ENCODE results near the gene SPNS2.

The SPNS2 gene

DNA sequence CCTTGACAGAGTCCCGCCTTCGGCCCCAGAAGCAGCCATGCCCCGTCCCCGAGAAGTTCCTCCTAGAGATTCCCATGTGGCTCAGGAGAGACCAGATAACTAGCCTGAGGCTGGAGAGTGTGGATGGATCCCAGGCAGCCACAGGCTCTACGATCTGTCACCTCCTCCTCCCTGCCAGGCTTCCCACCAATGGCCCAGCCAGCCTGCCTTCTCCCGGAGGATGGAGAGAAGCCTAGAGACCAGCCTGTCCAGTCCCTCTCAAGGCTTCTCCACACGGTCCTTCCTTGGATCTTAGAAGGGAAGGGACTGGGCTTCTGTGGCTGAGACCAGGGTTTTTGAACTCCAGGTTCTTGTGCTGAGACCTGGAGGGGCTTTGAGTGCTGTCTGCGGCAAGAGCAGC lies 84.0 kb downstream of the SPNS2 start:
- TF ChIP-seq, protein P1, sequence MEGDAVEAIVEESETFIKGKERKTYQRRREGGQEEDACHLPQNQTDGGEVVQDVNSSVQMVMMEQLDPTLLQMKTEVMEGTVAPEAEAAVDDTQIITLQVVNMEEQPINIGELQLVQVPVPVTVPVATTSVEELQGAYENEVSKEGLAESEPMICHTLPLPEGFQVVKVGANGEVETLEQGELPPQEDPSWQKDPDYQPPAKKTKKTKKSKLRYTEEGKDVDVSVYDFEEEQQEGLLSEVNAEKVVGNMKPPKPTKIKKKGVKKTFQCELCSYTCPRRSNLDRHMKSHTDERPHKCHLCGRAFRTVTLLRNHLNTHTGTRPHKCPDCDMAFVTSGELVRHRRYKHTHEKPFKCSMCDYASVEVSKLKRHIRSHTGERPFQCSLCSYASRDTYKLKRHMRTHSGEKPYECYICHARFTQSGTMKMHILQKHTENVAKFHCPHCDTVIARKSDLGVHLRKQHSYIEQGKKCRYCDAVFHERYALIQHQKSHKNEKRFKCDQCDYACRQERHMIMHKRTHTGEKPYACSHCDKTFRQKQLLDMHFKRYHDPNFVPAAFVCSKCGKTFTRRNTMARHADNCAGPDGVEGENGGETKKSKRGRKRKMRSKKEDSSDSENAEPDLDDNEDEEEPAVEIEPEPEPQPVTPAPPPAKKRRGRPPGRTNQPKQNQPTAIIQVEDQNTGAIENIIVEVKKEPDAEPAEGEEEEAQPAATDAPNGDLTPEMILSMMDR (IDR thresholded peaks at IDR 0.05; ENCODE audit: insufficient read depth, missing control alignments), result no peak
- no peak for FAIRE-seq
- no peak for DNase-seq (ENCODE audit: insufficient read length, low spot score)

DNA sequence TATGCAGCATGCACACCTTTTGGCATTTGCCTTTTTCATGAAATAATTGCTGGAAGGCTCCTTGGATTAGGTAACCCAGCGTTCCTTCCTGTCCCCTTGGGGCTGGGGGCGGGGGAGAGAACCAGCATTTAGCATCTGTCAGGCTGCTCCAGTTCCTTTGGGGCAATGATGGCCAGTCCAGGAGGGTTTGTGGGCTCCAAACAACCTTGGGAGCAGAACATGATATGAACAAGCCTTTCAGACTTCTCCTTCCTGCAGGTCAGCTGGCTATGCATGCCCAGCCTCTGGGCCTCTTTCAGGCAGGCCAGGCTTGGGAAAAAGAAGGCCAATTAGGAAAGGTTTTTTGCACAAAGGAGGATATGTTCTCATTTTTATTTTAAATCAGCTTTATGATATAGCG lies 84.5 kb downstream of the SPNS2 start:
- TF ChIP-seq, protein P1 (IDR thresholded peaks at IDR 0.05; ENCODE audit: insufficient read depth, missing control alignments), result no peak

DNA sequence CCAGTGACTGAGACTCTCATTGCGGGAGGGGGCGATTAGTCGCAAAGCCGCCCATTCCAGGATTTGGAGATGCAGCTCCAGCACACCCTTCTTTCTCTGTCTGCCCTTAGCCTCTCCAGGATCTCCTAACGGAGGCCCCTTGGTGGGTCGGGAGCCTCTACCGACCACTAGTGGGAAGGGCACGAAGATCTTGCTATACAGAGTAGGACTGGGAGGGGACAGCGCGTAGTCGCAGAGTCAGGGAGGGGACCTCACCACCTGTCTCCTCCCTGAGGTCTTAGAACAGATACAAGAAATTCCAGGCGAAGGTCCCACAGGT lies 85.1 kb downstream of the SPNS2 start:
- DNase-seq (ENCODE audit: insufficient read length, low spot score) (peak; percentile 68), FAIRE-seq (no peak)
- TF ChIP-seq, protein P1 (IDR thresholded peaks at IDR 0.05; ENCODE audit: insufficient read depth, missing control alignments), result no peak

More for the DNA sequence above, 84.5 kb downstream of the SPNS2 start:
- FAIRE-seq, result no peak
- no peak for DNase-seq (ENCODE audit: insufficient read length, low spot score)

DNA sequence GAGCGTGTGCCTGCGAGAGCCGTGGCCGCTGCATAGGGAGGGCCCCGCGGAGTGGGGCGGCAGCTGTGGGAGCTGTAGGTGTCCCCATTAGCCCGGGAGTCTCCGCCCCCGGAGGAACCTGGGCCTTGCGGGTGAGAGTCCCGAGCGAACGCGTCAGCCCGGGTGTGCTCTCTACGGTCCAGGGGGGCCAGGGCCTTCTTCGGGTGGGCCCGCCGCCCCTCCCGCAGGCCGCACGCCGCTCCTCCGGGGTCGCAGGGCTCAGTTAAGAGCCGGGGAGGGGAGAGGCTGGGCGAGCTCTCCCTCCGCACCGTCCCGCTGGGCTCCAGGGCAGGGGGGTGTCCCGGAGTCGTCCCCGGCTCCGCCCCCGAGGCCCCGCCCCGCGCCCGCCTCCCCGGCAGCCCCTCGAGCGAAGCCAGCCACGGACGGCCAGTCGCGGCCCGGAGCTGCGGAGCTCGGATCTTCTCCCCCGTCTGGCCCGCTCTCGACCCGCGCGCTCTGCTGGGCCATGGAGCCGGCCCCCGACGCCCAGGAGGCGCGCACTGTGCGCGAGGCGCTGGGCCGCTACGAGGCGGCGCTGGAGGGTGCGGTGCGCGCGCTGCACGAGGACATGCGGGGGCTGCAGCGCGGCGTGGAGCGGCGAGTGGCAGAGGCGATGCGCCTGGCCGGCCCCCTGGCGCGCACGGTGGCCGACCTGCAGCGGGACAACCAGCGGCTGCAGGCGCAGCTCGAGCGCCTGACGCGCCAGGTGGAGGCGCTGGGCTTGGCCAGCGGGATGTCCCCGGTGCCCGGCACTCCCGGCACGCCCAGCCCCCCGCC lies 85.6 kb downstream of the SPNS2 start, which contains the start of gene SMTNL2:
Gene SMTNL2 (plus strand): TSS at position 429 of the 816 bp plus-strand sequence. CDS start 77 bp downstream, at position 506.
- TF ChIP-seq, protein P1 (IDR thresholded peaks at IDR 0.05; ENCODE audit: insufficient read depth, missing control alignments), result no peak
- DNase-seq (ENCODE audit: insufficient read length, low spot score), result peak; percentile 91
- FAIRE-seq, result no peak

DNA sequence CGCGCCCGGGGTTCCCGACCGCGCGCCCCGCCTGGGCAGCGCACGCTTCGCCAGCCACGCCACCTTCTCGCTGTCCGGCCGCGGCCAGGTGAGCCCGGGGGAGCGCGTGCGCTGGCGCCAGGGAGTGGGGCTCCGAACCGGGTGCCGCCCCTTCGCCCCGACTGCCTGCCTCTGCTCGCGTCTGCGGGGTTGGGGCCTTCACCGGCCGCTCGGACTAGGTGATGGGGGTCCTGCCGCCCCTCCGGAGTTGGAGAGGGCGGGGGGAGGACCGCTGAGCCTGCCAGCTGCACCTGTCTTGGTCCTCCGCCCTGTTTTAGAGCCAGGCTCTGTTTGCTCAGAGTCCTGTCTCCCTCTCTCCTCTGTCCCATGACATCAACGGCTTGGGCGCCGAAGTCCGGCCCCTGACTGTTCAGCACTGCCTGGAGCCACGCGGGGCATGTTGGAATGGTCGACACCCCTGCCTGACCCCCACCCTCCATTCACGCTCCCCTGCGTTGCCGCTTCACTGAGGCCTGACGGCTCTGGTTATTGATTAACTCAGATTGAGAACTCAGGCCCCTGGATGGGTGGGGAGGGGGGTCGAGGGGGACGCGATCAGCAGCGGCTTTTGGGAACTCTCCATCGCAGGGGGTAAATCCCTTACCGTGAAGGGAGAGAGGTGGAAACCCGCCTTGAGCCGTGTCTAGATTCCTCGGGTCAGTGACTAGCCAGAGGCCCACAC lies 86.4 kb downstream of the SPNS2 start:
- no peak for DNase-seq (ENCODE audit: insufficient read length, low spot score)
- TF ChIP-seq, protein P1 (IDR thresholded peaks at IDR 0.05; ENCODE audit: insufficient read depth, missing control alignments), result no peak
- FAIRE-seq, result no peak

DNA sequence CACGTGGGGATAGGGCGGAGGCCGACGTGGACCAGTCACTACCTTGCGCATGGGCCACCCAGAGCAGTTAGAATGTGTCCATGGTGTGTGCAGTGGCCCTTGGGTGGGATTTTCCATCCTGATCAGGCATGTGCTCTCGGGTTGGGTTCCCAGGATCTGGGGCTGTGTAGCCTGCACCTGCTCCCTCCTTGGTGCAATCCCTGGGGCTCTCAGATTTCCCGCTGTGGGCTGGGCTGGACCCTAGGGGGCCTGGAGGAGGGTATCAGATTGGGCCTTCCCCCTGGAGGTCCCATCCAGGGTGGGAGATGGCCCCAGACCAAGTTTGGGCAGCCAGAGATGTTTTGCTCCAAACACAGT lies 86.9 kb downstream of the SPNS2 start:
- FAIRE-seq (no peak), DNase-seq (ENCODE audit: insufficient read length, low spot score) (no peak)
- TF ChIP-seq, protein P1 (IDR thresholded peaks at IDR 0.05; ENCODE audit: insufficient read depth, missing control alignments), result no peak

DNA sequence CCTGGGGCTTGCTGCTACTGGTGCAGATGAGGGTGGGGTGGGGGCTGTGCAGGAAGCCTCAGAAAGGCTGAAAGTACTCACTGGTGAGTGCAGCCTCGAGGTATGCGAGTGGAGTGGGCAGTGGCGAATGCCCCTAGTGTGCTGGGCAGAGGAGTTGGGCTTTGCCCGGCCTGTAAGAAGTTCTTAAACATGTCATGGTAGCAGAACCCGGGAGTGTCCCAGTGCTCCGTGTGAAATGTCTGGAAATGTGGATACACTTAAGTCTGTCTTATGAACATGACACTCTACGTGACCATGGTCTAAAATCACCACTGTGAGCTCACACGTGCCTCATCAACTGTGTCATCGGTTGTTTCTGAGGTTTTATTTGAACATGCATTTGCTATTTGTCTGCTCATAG lies 87.4 kb downstream of the SPNS2 start:
- FAIRE-seq, result no peak
- TF ChIP-seq, protein P1 (IDR thresholded peaks at IDR 0.05; ENCODE audit: insufficient read depth, missing control alignments), result no peak
- DNase-seq (ENCODE audit: insufficient read length, low spot score), result no peak

Data from D721Med (cell line).